ENCODE data around the gene TTLL11.

The TTLL11 gene

DNA sequence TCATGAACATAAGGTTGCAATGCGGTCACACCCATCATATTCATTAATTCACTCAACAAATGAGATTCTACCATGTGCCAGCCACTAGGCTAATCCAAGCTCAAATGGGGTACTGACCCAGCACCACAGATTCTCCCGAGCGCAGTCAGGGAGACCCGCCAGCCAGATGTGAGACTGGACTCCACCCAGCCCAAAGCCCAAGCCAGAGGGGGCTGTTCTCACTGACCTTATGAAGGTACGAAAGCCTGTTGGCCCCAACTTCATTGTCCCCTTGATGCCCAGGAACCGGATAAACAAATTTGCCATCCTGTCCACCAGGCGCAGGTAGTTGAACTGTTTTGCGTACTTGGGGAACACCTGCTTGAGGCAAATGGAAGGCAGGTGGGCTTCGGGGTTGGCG is 222.8 kb downstream of the TTLL11 start:
- TF ChIP-seq MYC (IDR thresholded peaks at IDR 0.05; ENCODE audit: low read depth, low read length) = no peak
- TF ChIP-seq, protein P1, sequence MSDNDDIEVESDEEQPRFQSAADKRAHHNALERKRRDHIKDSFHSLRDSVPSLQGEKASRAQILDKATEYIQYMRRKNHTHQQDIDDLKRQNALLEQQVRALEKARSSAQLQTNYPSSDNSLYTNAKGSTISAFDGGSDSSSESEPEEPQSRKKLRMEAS (IDR thresholded peaks at IDR 0.05; ENCODE audit: low read depth, low read length) = no peak
- TF ChIP-seq, protein P2, sequence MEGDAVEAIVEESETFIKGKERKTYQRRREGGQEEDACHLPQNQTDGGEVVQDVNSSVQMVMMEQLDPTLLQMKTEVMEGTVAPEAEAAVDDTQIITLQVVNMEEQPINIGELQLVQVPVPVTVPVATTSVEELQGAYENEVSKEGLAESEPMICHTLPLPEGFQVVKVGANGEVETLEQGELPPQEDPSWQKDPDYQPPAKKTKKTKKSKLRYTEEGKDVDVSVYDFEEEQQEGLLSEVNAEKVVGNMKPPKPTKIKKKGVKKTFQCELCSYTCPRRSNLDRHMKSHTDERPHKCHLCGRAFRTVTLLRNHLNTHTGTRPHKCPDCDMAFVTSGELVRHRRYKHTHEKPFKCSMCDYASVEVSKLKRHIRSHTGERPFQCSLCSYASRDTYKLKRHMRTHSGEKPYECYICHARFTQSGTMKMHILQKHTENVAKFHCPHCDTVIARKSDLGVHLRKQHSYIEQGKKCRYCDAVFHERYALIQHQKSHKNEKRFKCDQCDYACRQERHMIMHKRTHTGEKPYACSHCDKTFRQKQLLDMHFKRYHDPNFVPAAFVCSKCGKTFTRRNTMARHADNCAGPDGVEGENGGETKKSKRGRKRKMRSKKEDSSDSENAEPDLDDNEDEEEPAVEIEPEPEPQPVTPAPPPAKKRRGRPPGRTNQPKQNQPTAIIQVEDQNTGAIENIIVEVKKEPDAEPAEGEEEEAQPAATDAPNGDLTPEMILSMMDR (IDR thresholded peaks at IDR 0.05; ENCODE audit: low read depth, low read length) = no peak
- no peak for TF ChIP-seq POLR2A (IDR thresholded peaks at IDR 0.05; ENCODE audit: extremely low read depth, insufficient read length)
- DNase-seq (ENCODE audit: low read depth) = no peak

DNA sequence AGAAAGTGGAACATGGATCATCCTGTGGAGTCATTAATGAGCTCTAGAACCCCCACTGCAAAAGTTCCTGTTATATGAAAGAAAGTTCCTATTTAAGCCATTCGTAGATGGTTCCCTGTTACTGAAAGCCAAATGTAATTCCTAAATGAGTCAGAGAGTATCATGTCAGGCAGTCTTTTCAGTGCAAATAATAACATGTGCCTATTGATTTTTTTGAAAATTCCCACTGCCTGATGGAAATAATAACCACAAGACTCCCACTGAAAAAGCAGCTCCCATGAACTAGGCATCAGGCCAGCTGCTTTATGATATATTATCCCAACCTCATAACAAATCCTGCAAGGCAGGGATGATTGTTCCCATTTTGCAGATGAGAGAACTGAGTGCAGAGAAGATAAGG is 224.5 kb downstream of the TTLL11 start:
- no peak for DNase-seq (ENCODE audit: low read depth)
- H3K4me3 ChIP-seq (ENCODE audit: low read depth, low read length) = no peak overlapping the region
- TF ChIP-seq, protein P2 (IDR thresholded peaks at IDR 0.05; ENCODE audit: low read depth, low read length) = no peak
- TF ChIP-seq MYC (IDR thresholded peaks at IDR 0.05; ENCODE audit: low read depth, low read length) = no peak
- TF ChIP-seq, protein P1 (IDR thresholded peaks at IDR 0.05; ENCODE audit: low read depth, low read length) = no peak
- no peak for TF ChIP-seq POLR2A (IDR thresholded peaks at IDR 0.05; ENCODE audit: extremely low read depth, insufficient read length)

More for the DNA sequence above, 222.8 kb downstream of the TTLL11 start:
- H3K4me3 ChIP-seq (ENCODE audit: low read depth, low read length) = no peak overlapping the region

DNA sequence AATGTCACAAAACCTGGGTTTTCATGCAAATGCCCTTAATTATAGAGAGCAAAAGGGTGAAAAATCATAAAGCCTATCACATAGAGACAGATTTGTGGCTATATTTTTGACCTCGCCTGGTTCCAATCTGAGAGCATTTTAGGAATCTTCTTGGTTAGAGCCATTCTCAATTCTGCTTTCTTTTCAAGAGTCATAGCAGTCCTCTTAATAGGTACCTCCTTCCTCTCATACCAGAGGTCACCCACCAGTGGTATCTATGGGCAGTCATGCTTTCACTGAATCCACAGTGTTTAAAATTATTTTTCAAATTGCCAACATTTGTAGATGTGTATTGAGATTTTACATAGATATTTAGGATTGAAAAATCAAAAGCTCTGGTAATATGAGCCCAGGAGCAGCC is 226.2 kb downstream of the TTLL11 start:
- H3K4me3 ChIP-seq (ENCODE audit: low read depth, low read length) = no peak overlapping the region
- DNase-seq (ENCODE audit: low read depth) = no peak
- TF ChIP-seq MYC (IDR thresholded peaks at IDR 0.05; ENCODE audit: low read depth, low read length) (no peak), POLR2A (IDR thresholded peaks at IDR 0.05; ENCODE audit: extremely low read depth, insufficient read length) (no peak)
- TF ChIP-seq, protein P2 (IDR thresholded peaks at IDR 0.05; ENCODE audit: low read depth, low read length) = no peak

- no peak for DNase-seq (ENCODE audit: low read depth)
- H3K4me3 ChIP-seq (ENCODE audit: low read depth, low read length) = no peak overlapping the region
- no peak for TF ChIP-seq POLR2A (IDR thresholded peaks at IDR 0.05; ENCODE audit: extremely low read depth, insufficient read length)
- TF ChIP-seq MYC (IDR thresholded peaks at IDR 0.05; ENCODE audit: low read depth, low read length) = no peak
- TF ChIP-seq, protein P2 (IDR thresholded peaks at IDR 0.05; ENCODE audit: low read depth, low read length) = no peak
- TF ChIP-seq, protein P1 (IDR thresholded peaks at IDR 0.05; ENCODE audit: low read depth, low read length) = no peak
Measured at GRCh38 chr9:121865884-121866283, 227.2 kb downstream of the TTLL11 start.

- no peak for DNase-seq (ENCODE audit: low read depth)
- no peak overlapping the region for H3K4me3 ChIP-seq (ENCODE audit: low read depth, low read length)
- TF ChIP-seq, protein P2 (IDR thresholded peaks at IDR 0.05; ENCODE audit: low read depth, low read length) = no peak
- TF ChIP-seq POLR2A (IDR thresholded peaks at IDR 0.05; ENCODE audit: extremely low read depth, insufficient read length) = no peak
- TF ChIP-seq, protein P1 (IDR thresholded peaks at IDR 0.05; ENCODE audit: low read depth, low read length) = no peak
Measured at GRCh38 chr9:121865060-121865459, 228.0 kb downstream of the TTLL11 start.

GRCh38 chr9:121863955-121864354 is 229.2 kb downstream of the TTLL11 start:
- H3K4me3 ChIP-seq (ENCODE audit: low read depth, low read length) = no peak overlapping the region
- no peak for DNase-seq (ENCODE audit: low read depth)
- TF ChIP-seq, protein P1 (IDR thresholded peaks at IDR 0.05; ENCODE audit: low read depth, low read length) = no peak
- TF ChIP-seq, protein P2 (IDR thresholded peaks at IDR 0.05; ENCODE audit: low read depth, low read length) = no peak
- TF ChIP-seq POLR2A (IDR thresholded peaks at IDR 0.05; ENCODE audit: extremely low read depth, insufficient read length) = no peak
- TF ChIP-seq MYC (IDR thresholded peaks at IDR 0.05; ENCODE audit: low read depth, low read length) = no peak
